Nephron progenitor cell (in vitro differentiated cells): ENCODE measurements around the gene BBS4.

Experiments
- DNase-seq: peaks from one replicate; pipeline ENCODE4 v3.0.0; 2021
- H3K27ac Mint-ChIP-seq: 2 replicates; pipeline ENCODE4 v1.8.0; 2021; ENCODE audit warnings: mild to moderate bottlenecking, moderate library complexity, mixed read lengths
- H3K27me3 Mint-ChIP-seq: 2 replicates; pipeline ENCODE4 v1.8.0; 2021; ENCODE audit warnings: mild to moderate bottlenecking, low read depth, mixed read lengths; ENCODE audit not compliant: poor library complexity
- H3K36me3 Mint-ChIP-seq: 2 replicates; pipeline ENCODE4 v1.8.0; 2021; ENCODE audit warnings: low read depth, mixed read lengths
- H3K4me1 Mint-ChIP-seq: 2 replicates; pipeline ENCODE4 v1.8.0; 2021; ENCODE audit warnings: mixed read lengths
- H3K4me3 Mint-ChIP-seq: 2 replicates; pipeline ENCODE4 v1.8.0; 2021; ENCODE audit warnings: mild to moderate bottlenecking, moderate library complexity, mixed read lengths
- H3K9me3 Mint-ChIP-seq: 2 replicates; pipeline ENCODE4 v1.8.0; 2021; ENCODE audit warnings: mild to moderate bottlenecking, moderate library complexity, mixed read lengths
- TF ChIP-seq, protein P1 (sequence below): fragments of 200-600 bp; sonication (generic); IDR thresholded peaks from 2 replicates; pipeline ENCODE4 v1.5.0; 2021; ENCODE audit warnings: antibody characterized with exemption

BBS4 gene

GRCh38 chr15:72740219-72740618, 54.2 kb downstream of the BBS4 start:
- H3K4me1 Mint-ChIP-seq: no peaks in the 10 kb centered on the region
- H3K27me3 Mint-ChIP-seq: peaks cover under 1% of the 10 kb centered on the region
- no peak overlapping the region for H3K4me3 Mint-ChIP-seq
- DNase-seq: no peak
- peaks cover 66% of the 10 kb centered on the region for H3K36me3 Mint-ChIP-seq
- TF ChIP-seq, protein P1, sequence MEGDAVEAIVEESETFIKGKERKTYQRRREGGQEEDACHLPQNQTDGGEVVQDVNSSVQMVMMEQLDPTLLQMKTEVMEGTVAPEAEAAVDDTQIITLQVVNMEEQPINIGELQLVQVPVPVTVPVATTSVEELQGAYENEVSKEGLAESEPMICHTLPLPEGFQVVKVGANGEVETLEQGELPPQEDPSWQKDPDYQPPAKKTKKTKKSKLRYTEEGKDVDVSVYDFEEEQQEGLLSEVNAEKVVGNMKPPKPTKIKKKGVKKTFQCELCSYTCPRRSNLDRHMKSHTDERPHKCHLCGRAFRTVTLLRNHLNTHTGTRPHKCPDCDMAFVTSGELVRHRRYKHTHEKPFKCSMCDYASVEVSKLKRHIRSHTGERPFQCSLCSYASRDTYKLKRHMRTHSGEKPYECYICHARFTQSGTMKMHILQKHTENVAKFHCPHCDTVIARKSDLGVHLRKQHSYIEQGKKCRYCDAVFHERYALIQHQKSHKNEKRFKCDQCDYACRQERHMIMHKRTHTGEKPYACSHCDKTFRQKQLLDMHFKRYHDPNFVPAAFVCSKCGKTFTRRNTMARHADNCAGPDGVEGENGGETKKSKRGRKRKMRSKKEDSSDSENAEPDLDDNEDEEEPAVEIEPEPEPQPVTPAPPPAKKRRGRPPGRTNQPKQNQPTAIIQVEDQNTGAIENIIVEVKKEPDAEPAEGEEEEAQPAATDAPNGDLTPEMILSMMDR: no peak
- H3K27ac Mint-ChIP-seq: no peak overlapping the region
- peaks cover 13% of the 10 kb centered on the region for H3K9me3 Mint-ChIP-seq

DNA sequence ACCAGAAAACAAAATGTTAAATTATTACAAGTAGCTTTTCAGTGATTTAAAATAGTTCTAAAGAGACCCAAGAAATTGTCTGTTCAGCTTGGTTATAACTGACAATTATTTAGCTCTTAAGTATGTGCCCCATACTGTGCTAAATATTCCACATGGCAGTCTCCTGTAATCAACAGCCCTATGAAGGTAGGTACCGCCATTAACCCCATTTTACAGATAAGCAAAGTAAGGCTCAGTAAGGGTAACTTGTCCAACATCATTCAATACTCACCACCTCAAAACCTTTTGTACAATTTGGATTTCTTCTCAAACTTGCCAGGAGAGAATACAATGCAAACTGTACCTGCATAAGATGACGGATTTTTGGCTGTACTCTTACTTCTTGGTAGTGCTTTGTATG, 63.7 kb downstream of the BBS4 start:
- H3K27ac Mint-ChIP-seq: no peak overlapping the region
- peaks cover 7% of the 10 kb centered on the region for H3K9me3 Mint-ChIP-seq
- no peak overlapping the region for H3K4me3 Mint-ChIP-seq
- no peak for DNase-seq
- H3K36me3 Mint-ChIP-seq: peaks cover 58% of the 10 kb centered on the region
- TF ChIP-seq, protein P1: no peak
- no peaks in the 10 kb centered on the region for H3K27me3 Mint-ChIP-seq
- H3K4me1 Mint-ChIP-seq: no peaks in the 10 kb centered on the region

- DNase-seq: no peak
- H3K27me3 Mint-ChIP-seq: no peaks in the 10 kb centered on the region
- peaks cover 58% of the 10 kb centered on the region for H3K36me3 Mint-ChIP-seq
- H3K4me1 Mint-ChIP-seq: no peaks in the 10 kb centered on the region
- H3K9me3 Mint-ChIP-seq: peaks cover 4% of the 10 kb centered on the region
- no peak overlapping the region for H3K4me3 Mint-ChIP-seq
- no peak overlapping the region for H3K27ac Mint-ChIP-seq
- TF ChIP-seq, protein P1: no peak
These were observed 65.9 kb downstream of the BBS4 start for GRCh38 chr15:72751751-72752455.

DNA sequence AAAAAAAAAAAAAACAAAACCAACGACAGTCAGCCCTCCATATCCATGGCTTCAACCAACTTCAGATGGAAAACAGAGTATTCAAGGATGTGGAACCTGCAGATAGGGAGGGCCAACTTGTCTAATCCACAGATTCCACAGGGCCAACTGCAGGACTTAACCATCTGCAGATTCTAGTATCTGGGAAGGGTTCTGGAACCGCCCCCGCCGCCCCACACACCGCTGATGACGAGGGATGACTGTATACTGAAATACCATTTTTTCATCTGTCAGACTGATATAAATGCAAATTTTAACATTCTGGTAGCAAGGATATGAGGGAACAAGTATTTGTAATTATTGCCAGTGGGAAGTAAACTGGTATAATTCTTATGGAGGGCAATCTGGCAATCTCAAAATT, 68.1 kb downstream of the BBS4 start:
- Mint-ChIP-seq H3K9me3 (no peaks in the 10 kb centered on the region), H3K4me1 (no peaks in the 10 kb centered on the region), H3K27me3 (no peaks in the 10 kb centered on the region), H3K4me3 (no peak overlapping the region), H3K36me3 (peaks cover 56% of the 10 kb centered on the region), H3K27ac (no peak overlapping the region)
- TF ChIP-seq, protein P1: no peak
- DNase-seq: no peak

- H3K36me3 Mint-ChIP-seq: peaks cover 65% of the 10 kb centered on the region
- H3K4me3 Mint-ChIP-seq: no peak overlapping the region
- H3K4me1 Mint-ChIP-seq: no peaks in the 10 kb centered on the region
- H3K9me3 Mint-ChIP-seq: no peaks in the 10 kb centered on the region
- TF ChIP-seq, protein P1: no peak
- no peak for DNase-seq
- H3K27me3 Mint-ChIP-seq: no peaks in the 10 kb centered on the region
- no peak overlapping the region for H3K27ac Mint-ChIP-seq
These were observed 72.2 kb downstream of the BBS4 start for GRCh38 chr15:72758182-72758581.

GRCh38 chr15:72760590-72761260, 74.7 kb downstream of the BBS4 start:
- no peaks in the 10 kb centered on the region for H3K4me1 Mint-ChIP-seq
- DNase-seq: no peak
- no peaks in the 10 kb centered on the region for H3K27me3 Mint-ChIP-seq
- no peak overlapping the region for H3K27ac Mint-ChIP-seq
- H3K9me3 Mint-ChIP-seq: no peaks in the 10 kb centered on the region
- H3K36me3 Mint-ChIP-seq: peaks cover 67% of the 10 kb centered on the region
- H3K4me3 Mint-ChIP-seq: no peak overlapping the region
- TF ChIP-seq, protein P1: no peak
